ENCODE results near the gene ZBTB46.

DNA sequence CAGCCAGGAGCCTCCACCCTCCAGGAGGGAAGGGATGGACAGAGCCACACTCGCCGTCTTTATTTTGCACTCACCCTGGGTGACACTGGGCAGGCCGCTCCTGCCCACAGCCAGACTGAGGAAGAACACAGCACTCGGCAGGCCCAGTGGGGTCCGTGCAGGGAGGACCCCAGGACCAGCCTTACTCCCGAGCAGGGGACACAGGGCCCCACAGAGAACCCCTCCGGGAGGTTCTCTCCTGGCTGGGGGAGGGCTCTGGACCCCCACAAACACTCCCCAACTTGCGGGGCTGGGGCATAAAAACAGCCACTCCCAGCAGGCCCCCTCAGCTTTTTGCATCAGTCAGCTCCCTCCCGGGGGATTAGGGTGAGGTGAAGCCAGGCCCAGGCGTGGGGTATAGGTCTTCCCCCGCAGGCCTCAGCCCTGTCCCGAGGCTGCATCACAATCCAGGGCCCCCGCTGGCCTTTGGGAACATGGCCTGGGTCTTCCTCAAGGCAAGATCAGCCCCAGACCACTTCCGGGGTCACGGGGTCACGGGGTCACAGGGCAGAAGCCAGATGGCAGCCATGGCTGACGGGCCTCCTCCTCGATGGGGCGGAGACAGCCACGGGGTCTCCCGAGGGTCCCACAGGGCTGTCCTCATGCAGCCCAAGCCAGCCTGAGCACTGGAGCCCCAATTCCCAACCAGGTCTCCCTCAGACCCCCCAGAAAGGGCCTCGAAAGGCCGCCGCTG is 131.4 kb downstream of the ZBTB46 start:
- TF ChIP-seq, protein P1, sequence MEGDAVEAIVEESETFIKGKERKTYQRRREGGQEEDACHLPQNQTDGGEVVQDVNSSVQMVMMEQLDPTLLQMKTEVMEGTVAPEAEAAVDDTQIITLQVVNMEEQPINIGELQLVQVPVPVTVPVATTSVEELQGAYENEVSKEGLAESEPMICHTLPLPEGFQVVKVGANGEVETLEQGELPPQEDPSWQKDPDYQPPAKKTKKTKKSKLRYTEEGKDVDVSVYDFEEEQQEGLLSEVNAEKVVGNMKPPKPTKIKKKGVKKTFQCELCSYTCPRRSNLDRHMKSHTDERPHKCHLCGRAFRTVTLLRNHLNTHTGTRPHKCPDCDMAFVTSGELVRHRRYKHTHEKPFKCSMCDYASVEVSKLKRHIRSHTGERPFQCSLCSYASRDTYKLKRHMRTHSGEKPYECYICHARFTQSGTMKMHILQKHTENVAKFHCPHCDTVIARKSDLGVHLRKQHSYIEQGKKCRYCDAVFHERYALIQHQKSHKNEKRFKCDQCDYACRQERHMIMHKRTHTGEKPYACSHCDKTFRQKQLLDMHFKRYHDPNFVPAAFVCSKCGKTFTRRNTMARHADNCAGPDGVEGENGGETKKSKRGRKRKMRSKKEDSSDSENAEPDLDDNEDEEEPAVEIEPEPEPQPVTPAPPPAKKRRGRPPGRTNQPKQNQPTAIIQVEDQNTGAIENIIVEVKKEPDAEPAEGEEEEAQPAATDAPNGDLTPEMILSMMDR (IDR thresholded peaks at IDR 0.05 in 8 of 11, conservative IDR thresholded peaks at IDR 0.05 in 3 of 11), result no peak
- TF ChIP-seq POLR2A (IDR thresholded peaks at IDR 0.05), result no peak

Measured in spleen (tissue), 7 donors.